Vagina (tissue), 2 donors: ENCODE measurements around the gene LILRB2.

Experiments
- POLR2A ChIP-seq, 2 donors: fragments of 450-650 bp; IDR thresholded peaks; one replicate each; pipeline ENCODE4 v1.6.1; 2017; ENCODE audit warnings: antibody characterized with exemption in 2 of 2, mild to moderate bottlenecking in 2 of 2, moderate library complexity in 2 of 2
- POLR2AphosphoS5 ChIP-seq, 2 donors: sonication (generic); formaldehyde crosslinking; IDR thresholded peaks; one replicate each; pipeline ENCODE4 v1.9.0; 2017; ENCODE audit warnings: antibody characterized with exemption in 2 of 2, mild to moderate bottlenecking in 2 of 2, low read depth in 1 of 2; ENCODE audit not compliant: insufficient read depth in 1 of 2
- TF ChIP-seq, protein P1 (sequence below), 3 experiments: fragments of 450-650 bp in 2 of 3; fragments of 200-600 bp in 1 of 3; sonication (generic) in 1 of 3; IDR thresholded peaks; one replicate each; pipeline ENCODE4 v1.5.1; 2017 to 2019; ENCODE audit warnings: antibody characterized with exemption in 3 of 3, mild to moderate bottlenecking in 2 of 3, moderate library complexity in 2 of 3

DNA sequence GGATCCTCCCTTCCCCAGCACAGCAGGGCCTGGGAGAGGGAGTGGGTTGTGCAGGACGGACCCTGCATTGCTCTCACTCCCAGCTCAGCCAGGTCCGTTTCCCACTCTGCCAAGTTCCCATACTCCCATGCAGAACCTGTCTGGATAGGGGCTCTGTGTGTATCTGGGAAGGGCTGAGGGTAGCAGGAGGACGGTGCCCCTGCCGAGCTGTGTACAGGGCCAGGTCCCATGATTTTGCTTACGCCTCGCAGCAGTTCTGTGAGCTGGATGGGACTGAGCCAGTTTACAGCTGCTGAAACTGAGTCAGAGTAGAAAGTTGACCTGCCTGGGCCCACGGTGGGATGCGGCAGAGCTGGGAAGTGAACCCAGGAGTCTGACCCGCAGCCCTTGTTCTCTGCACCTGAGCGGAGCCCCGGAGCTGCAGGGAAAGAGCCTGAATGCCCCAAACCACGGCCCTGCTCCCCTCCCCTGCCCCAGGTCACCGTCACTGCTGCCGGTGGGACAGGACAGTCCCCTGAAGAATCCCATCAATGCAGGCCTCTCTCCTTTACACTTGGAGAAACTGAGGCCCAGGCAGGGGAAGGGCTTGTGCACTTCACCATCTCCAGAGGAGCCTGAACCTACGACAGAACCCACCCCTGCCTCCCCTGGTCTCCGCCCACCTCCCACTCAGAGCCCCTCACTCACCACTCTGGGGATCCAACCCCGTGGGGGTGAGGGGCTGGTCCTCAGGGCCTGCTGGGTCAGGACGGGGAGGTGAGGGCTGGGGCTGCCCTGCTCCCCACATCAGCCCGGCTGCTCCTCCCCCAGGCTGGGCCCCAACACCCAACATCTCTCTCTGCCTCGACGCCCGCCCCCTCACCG lies 27.3 kb downstream of the LILRB2 start:
- TF ChIP-seq POLR2A (IDR thresholded peaks at IDR 0.05): no peak
- TF ChIP-seq, protein P1, sequence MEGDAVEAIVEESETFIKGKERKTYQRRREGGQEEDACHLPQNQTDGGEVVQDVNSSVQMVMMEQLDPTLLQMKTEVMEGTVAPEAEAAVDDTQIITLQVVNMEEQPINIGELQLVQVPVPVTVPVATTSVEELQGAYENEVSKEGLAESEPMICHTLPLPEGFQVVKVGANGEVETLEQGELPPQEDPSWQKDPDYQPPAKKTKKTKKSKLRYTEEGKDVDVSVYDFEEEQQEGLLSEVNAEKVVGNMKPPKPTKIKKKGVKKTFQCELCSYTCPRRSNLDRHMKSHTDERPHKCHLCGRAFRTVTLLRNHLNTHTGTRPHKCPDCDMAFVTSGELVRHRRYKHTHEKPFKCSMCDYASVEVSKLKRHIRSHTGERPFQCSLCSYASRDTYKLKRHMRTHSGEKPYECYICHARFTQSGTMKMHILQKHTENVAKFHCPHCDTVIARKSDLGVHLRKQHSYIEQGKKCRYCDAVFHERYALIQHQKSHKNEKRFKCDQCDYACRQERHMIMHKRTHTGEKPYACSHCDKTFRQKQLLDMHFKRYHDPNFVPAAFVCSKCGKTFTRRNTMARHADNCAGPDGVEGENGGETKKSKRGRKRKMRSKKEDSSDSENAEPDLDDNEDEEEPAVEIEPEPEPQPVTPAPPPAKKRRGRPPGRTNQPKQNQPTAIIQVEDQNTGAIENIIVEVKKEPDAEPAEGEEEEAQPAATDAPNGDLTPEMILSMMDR (IDR thresholded peaks at IDR 0.05): no peak
- TF ChIP-seq POLR2AphosphoS5 (IDR thresholded peaks at IDR 0.05; ENCODE audit: insufficient read depth in 1 of 2, low read depth in 1 of 2): no peak
